HG02571 (cell line): ENCODE data around the gene PAQR5.

Source experiments
- ATAC-seq: cut with Tn5 transposase; IDR thresholded peaks from one replicate; pipeline ENCODE4 v1.9.1; 2021; ENCODE audit warnings: mild to moderate bottlenecking, moderate library complexity; ENCODE audit not compliant: unreplicated experiment

Gene PAQR5

GRCh38 chr15:69456208-69457166, 157.8 kb downstream of the PAQR5 start:
- ATAC-seq, result no peak
